BE2C (cell line): ENCODE results near the gene TCERG1L.

Experiments
- DNase-seq: peaks from one replicate; pipeline ENCODE4 v3.0.0-alpha.2; 2020
- H3K27me3 ChIP-seq: fragments of 250-450 bp; sonication (Bioruptor Pico); 2 replicates; pipeline ENCODE4 v1.5.1; 2020; ENCODE audit warnings: mild to moderate bottlenecking
- H3K36me3 ChIP-seq: fragments of 250-450 bp; sonication (Bioruptor Pico); 2 replicates; pipeline ENCODE4 v1.5.1; 2020; ENCODE audit warnings: mild to moderate bottlenecking
- H3K4me1 ChIP-seq: fragments of 250-450 bp; sonication (Bioruptor Pico); 2 replicates; pipeline ENCODE4 v1.5.1; 2020
- H3K4me3 ChIP-seq: 2 replicates; pipeline ENCODE4 v1.5.1; 2011; ENCODE audit warnings: low read depth, low read length
- H3K9me3 ChIP-seq: fragments of 250-450 bp; sonication (Bioruptor Pico); 2 replicates; pipeline ENCODE4 v1.5.1; 2020
- TF ChIP-seq, protein P1 (sequence below): IDR thresholded peaks from 2 replicates; pipeline ENCODE4 v1.5.1; 2012; ENCODE audit warnings: mild to moderate bottlenecking, low read depth, low read length

Gene TCERG1L

DNA sequence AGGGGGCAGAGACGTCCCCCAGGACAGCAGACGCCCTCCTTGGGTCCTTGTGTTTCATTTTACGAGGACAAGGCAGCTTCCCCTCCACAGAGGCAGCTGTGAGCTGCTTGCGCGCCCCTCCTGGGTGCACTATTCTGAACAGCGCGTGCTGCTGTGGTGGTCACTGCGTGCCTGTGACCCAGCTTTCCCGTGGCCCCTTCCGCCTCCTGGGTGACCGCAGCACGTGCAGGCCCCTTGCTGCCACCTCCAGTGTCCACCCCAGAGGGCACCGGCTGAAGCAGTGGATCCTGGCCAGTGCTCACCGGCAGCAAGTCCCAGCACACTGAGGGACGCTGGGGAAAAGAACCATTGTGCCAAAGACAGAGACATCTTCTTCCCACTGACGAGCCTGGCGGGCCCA is 81.4 kb downstream of the TCERG1L start:
- H3K36me3 ChIP-seq = no peaks in the 10 kb centered on the region
- H3K4me1 ChIP-seq = no peaks in the 10 kb centered on the region
- DNase-seq = no peak
- TF ChIP-seq, protein P1, sequence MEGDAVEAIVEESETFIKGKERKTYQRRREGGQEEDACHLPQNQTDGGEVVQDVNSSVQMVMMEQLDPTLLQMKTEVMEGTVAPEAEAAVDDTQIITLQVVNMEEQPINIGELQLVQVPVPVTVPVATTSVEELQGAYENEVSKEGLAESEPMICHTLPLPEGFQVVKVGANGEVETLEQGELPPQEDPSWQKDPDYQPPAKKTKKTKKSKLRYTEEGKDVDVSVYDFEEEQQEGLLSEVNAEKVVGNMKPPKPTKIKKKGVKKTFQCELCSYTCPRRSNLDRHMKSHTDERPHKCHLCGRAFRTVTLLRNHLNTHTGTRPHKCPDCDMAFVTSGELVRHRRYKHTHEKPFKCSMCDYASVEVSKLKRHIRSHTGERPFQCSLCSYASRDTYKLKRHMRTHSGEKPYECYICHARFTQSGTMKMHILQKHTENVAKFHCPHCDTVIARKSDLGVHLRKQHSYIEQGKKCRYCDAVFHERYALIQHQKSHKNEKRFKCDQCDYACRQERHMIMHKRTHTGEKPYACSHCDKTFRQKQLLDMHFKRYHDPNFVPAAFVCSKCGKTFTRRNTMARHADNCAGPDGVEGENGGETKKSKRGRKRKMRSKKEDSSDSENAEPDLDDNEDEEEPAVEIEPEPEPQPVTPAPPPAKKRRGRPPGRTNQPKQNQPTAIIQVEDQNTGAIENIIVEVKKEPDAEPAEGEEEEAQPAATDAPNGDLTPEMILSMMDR = no peak
- no peaks in the 10 kb centered on the region for H3K9me3 ChIP-seq
- H3K27me3 ChIP-seq = no peaks in the 10 kb centered on the region
- no peak overlapping the region for H3K4me3 ChIP-seq

DNA sequence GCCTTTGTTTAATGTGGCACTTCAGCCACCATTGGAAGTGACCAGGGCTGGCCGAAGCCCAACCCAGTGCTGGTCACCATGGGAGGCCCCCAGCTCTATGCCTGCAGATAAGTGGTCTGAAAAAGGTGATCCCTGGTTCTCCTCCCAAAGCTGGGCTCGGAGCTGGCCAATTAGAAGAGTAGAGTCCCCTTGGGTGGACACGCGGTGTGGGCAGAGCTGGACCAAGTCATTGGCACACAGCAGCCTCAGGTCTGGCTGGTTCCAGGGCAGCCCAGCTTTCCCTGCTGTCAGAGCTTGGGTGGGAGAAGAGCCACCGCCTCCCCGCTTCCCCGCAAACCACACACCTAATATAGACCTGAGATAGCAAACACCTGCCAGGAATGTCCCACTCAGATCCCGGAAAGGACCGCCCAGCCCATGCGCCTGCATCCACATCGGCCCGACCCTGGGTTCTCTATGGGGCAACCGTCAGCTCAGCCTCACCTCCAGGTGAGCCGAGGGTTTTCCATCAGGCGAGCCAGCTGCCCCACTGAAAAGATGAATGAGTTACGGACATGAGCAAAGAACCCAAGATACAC is 84.3 kb downstream of the TCERG1L start:
- TF ChIP-seq, protein P1 = no peak
- no peak for DNase-seq
- Histone ChIP-seq H3K27me3 (no peaks in the 10 kb centered on the region), H3K9me3 (no peaks in the 10 kb centered on the region), H3K4me1 (no peaks in the 10 kb centered on the region), H3K4me3 (no peak overlapping the region), H3K36me3 (no peaks in the 10 kb centered on the region)

DNA sequence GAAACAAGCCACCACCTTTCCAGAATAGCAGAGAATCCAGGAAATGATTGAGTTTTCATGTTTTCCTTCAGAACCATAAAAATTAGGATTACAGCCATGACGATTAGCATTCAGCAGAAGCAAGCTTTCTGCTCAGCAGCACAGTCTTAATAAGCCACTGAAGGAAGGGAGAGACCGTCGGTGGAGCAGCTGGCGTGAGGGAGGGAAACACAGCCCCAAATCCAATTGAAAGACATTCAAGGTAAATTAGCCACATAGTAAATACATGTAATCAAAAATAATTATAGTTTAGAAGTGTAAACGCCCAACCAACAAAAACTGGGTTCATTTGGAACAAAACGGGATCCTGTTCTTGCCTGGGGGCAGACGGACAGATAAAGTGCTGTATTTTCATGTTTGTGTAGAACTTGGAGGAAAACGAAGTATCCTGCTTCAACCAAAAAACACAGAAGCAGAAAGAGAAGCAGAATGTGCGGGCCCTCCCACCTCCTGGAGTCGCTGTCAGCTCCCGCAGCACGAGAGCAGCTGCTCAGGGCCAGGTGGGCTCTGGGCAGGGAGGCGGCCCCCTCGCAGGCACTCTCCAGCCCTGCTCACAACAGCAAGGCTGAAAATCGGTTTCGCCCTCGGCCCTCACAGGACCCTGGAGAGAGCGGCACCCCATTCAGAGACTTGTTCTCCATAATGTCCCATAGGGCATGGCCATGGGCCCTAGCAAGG is 84.9 kb downstream of the TCERG1L start:
- H3K36me3 ChIP-seq = no peaks in the 10 kb centered on the region
- DNase-seq = no peak
- TF ChIP-seq, protein P1 = no peak

DNA sequence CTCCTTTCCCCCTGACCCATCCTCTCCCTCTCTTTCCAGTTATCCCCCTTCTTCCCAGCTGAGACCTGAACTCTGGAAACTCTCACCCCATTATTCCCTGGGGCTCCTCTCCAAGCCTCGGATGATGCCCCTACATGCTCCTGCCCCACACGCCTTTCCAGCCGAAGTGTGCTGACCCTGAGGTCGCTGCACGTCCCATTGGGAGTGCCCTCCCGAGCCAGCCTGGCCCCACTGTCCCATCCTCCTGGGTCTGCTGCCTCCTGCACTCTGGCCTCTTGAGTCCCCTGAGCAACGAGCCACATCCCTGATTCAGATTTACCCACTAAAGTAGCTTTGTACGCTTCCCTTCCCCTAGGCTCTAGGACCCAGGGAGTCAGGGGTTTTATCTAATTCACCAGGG is 87.4 kb downstream of the TCERG1L start:
- TF ChIP-seq, protein P1 = no peak
- DNase-seq = no peak
- Histone ChIP-seq H3K4me1 (no peaks in the 10 kb centered on the region), H3K9me3 (no peaks in the 10 kb centered on the region), H3K36me3 (no peaks in the 10 kb centered on the region), H3K4me3 (no peak overlapping the region), H3K27me3 (no peaks in the 10 kb centered on the region)

More for the DNA sequence above, 84.9 kb downstream of the TCERG1L start:
- Histone ChIP-seq H3K4me1 (no peaks in the 10 kb centered on the region), H3K27me3 (no peaks in the 10 kb centered on the region), H3K9me3 (no peaks in the 10 kb centered on the region), H3K4me3 (no peak overlapping the region)

DNA sequence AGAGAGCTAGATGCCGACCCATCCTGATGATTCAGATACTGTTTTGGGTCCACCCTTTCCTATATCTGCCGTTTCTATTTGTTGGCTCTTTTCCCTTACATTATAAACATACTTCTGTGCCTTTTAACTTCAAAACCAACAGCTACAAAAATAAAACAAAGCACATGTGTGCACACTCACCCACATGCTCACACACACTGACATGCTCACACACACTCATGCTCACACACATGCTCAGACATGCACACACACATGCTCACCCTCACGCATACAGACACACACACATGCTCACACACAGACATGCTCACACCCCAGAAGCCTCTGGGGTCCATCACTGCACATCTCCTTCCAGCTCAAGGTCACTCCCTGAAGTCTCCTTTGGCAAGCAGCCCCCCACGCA is 88.1 kb downstream of the TCERG1L start:
- no peaks in the 10 kb centered on the region for H3K36me3 ChIP-seq
- no peaks in the 10 kb centered on the region for H3K9me3 ChIP-seq
- H3K27me3 ChIP-seq = no peaks in the 10 kb centered on the region
- no peaks in the 10 kb centered on the region for H3K4me1 ChIP-seq
- TF ChIP-seq, protein P1 = no peak
- no peak overlapping the region for H3K4me3 ChIP-seq
- DNase-seq = no peak

DNA sequence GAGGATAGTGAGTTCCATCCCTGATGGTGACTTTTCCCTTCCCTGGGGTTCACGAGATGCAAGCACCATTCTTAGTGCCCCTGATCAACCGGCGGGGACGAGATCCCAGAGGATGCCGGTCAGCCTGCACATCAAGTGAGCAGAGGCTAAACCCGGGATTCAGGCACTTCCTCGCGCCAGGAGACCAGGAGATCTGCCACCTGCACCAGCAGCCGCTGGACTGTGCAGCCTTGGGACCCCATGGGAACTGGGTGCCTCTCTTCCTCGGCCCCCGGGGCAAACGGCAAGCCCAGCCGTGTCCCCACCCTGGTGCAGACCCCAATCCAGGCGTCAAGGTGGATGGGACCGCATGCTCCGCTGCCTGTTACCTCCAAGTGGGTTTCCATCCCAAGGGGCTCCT is 88.5 kb downstream of the TCERG1L start:
- H3K9me3 ChIP-seq = no peaks in the 10 kb centered on the region
- no peaks in the 10 kb centered on the region for H3K27me3 ChIP-seq
- H3K4me3 ChIP-seq = no peak overlapping the region
- H3K4me1 ChIP-seq = no peaks in the 10 kb centered on the region
- no peak for DNase-seq
- TF ChIP-seq, protein P1 = no peak
- no peaks in the 10 kb centered on the region for H3K36me3 ChIP-seq
